CD14-positive monocyte (primary cell): ENCODE measurements around the gene RGS11. TPM values are rescaled to one million over a fixed set of nuclear protein-coding genes. Genes with fewer than 3 reads are reported as not detected.

Experiments used
- DNase-seq, 3 donors: peaks; one replicate each; pipeline ENCODE4 v3.0.0-alpha.2; 2011 to 2022
- H2AFZ ChIP-seq: 2 replicates; pipeline ENCODE4 v1.6.0; 2012; ENCODE audit warnings: mild to moderate bottlenecking, low read depth, low read length, inconsistent platforms; ENCODE audit not compliant: insufficient read depth, poor library complexity, severe bottlenecking
- H3K27ac ChIP-seq, 2 donors: 1 replicate in 1 of 2; 2 replicates in 1 of 2; pipeline ENCODE4 v1.5.1; 2012 to 2013; ENCODE audit warnings: low read length in 2 of 2, control low read depth in 1 of 2, inconsistent platforms in 1 of 2, low read depth in 1 of 2, mild to moderate bottlenecking in 1 of 2
- H3K27me3 ChIP-seq, 2 donors: one replicate each; pipeline versions ENCODE4 v1.6.0 to v1.6.1; 2011 to 2013; ENCODE audit warnings: low read length in 2 of 2; ENCODE audit not compliant: control insufficient read depth in 2 of 2, insufficient read depth in 2 of 2
- H3K36me3 ChIP-seq, 2 donors: replicated peaks in 1 of 2; 1 replicate in 1 of 2; 2 replicates in 1 of 2; pipeline versions ENCODE4 v1.5.1 to v1.6.1; 2012 to 2013; ENCODE audit warnings: low read length in 2 of 2, control low read depth in 1 of 2, inconsistent platforms in 1 of 2, mild to moderate bottlenecking in 1 of 2; ENCODE audit not compliant: insufficient read depth in 2 of 2, control insufficient read depth in 1 of 2
- H3K4me1 ChIP-seq, 2 donors: 1 replicate in 1 of 2; 2 replicates in 1 of 2; pipeline versions ENCODE4 v1.5.1 to v1.6.1; 2012 to 2013; ENCODE audit warnings: low read length in 2 of 2, control low read depth in 1 of 2, inconsistent platforms in 1 of 2, mild to moderate bottlenecking in 1 of 2, moderate library complexity in 1 of 2; ENCODE audit not compliant: insufficient read depth in 2 of 2, control insufficient read depth in 1 of 2
- H3K4me2 ChIP-seq: replicated peaks from 2 replicates; pipeline ENCODE3; 2012; ENCODE audit warnings: low read length, moderate library complexity, mild to moderate bottlenecking; ENCODE audit not compliant: poor library complexity, severe bottlenecking; ENCODE audit errors: extremely low read depth
- H3K4me3 ChIP-seq, 3 experiments: fragments of 200-600 bp in 1 of 3; sonication (generic) in 1 of 3; replicated peaks in 1 of 3; 1 replicate in 2 of 3; 2 replicates in 1 of 3; pipeline ENCODE4 v1.5.1; 2011 to 2013; ENCODE audit warnings: low read length in 3 of 3, mild to moderate bottlenecking in 3 of 3, control low read depth in 2 of 3, low read depth in 2 of 3, inconsistent platforms in 1 of 3, moderate library complexity in 1 of 3
- H3K79me2 ChIP-seq: 2 replicates; pipeline ENCODE4 v1.6.0; 2012; ENCODE audit warnings: mild to moderate bottlenecking, control low read depth, inconsistent platforms, low read length, moderate library complexity; ENCODE audit not compliant: insufficient read depth
- H3K9ac ChIP-seq: 2 replicates; pipeline ENCODE4 v1.6.0; 2017; ENCODE audit warnings: low read length, mild to moderate bottlenecking; ENCODE audit not compliant: insufficient read depth, poor library complexity, severe bottlenecking
- H3K9me3 ChIP-seq, 2 donors: replicated peaks in 1 of 2; 1 replicate in 1 of 2; 2 replicates in 1 of 2; pipeline versions ENCODE4 v1.5.1 to v1.6.1; 2012 to 2013; ENCODE audit warnings: low read length in 2 of 2, control low read depth in 1 of 2; ENCODE audit not compliant: control insufficient read depth in 1 of 2, insufficient read depth in 1 of 2
- H4K20me1 ChIP-seq: 2 replicates; pipeline ENCODE4 v1.6.0; 2012; ENCODE audit warnings: mild to moderate bottlenecking, low read length, control low read depth, moderate library complexity; ENCODE audit not compliant: insufficient read depth
- H3K27ac Mint-ChIP-seq, 7 donors: one replicate each; pipeline ENCODE4 v1.8.0; 2020; ENCODE audit warnings: mild to moderate bottlenecking in 7 of 7, mixed read lengths in 7 of 7, moderate library complexity in 6 of 7, inconsistent platforms in 2 of 7
- H3K27me3 Mint-ChIP-seq, 3 donors: one replicate each; pipeline ENCODE4 v1.8.0; 2021 to 2022; ENCODE audit warnings: low read depth in 3 of 3, mild to moderate bottlenecking in 3 of 3, mixed read lengths in 3 of 3, moderate library complexity in 3 of 3, inconsistent platforms in 1 of 3
- H3K36me3 Mint-ChIP-seq, 2 donors: one replicate each; pipeline ENCODE4 v1.8.0; 2020; ENCODE audit warnings: mixed read lengths in 2 of 2, inconsistent platforms in 1 of 2, mild to moderate bottlenecking in 1 of 2
- H3K4me1 Mint-ChIP-seq: one replicate; pipeline ENCODE4 v1.8.0; 2020; ENCODE audit warnings: mild to moderate bottlenecking, mixed read lengths
- H3K4me3 Mint-ChIP-seq, 2 donors: one replicate each; pipeline ENCODE4 v1.8.0; 2020; ENCODE audit warnings: mild to moderate bottlenecking in 2 of 2, mixed read lengths in 2 of 2, moderate library complexity in 1 of 2
- H3K9me3 Mint-ChIP-seq, 7 donors: one replicate each; pipeline ENCODE4 v1.8.0; 2020 to 2022; ENCODE audit warnings: mixed read lengths in 7 of 7, mild to moderate bottlenecking in 6 of 7, moderate library complexity in 6 of 7, inconsistent platforms in 2 of 7
- WGBS: methylation state at CpG from one replicate; pipeline ENCODE4 v1.1.5; 2013; ENCODE audit warnings: missing lambda C conversion rate; ENCODE audit not compliant: insufficient coverage; 5-methylcytosine and 5-hydroxymethylcytosine counted together
- intact Hi-C, 2 donors: fragments of 100-400 bp; cut with micrococcal nuclease; formaldehyde crosslinking; loops; one replicate each; pipeline versions ENCODE4 v1.15.0 to v1.15.1; 2023
- polyA plus RNA-seq, 3 donors: library from polyadenylated mRNA; depleted of rRNA in 1 of 3; unstranded in 2 of 3; stranded (reverse) in 1 of 3; fragments of 300-500 nt in 2 of 3; fragments of >200 nt in 1 of 3; fragmentation: Illumina TruSeq in 2 of 3; gene quantifications; 1 replicate in 2 of 3; 2 replicates in 1 of 3; pipeline ENCODE4 v1.2.3, GENCODE V29; 2012 to 2021
- TF ChIP-seq, protein P1 (sequence below): fragments of 200-600 bp; IDR thresholded peaks from one replicate; pipeline ENCODE4 v1.8.0; 2022; ENCODE audit warnings: antibody characterized with exemption, mild to moderate bottlenecking

RGS11 gene
- polyA plus RNA-seq, 3 donors: 0.07 TPM; not detected in 2

DNA sequence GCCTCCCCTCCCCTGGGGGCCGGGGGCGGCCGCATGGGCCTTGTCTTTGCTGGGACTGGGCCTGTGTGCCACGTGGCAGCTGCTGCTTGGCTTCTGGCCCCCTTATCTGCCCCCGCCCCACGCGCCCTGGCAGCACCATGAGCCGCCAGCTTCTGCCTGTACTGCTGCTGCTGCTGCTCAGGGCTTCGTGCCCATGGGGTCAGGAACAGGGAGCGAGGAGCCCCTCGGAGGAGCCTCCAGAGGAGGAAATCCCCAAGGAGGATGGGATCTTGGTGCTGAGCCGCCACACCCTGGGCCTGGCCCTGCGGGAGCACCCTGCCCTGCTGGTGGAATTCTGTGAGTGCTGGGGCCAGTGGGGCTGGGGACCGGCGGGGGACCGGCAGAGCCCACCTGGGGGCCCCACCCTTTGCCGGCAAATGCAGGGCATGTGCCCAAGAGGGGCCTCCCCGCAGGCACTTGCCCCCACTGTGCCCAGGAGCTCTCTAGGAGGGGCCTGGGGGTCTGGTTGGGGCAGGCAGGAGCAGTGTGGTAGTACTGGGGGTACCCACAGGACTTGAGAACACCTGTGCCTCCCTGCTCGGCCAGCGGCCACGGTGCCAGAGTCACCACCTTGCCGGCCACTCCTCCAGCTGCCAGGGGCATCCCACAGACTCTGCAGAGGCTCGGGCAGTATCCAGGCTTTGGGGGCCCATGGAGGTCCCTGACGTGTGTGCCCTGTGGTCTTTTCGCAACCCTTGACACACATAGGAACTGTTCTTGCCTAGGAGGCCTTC, 7.5 kb upstream of the RGS11 start, which contains the start of gene PDIA2:
PDIA2 (plus strand) TSS at position 132 of the 773 bp plus-strand sequence; CDS start at position 138, 6 bp downstream.
- Mint-ChIP-seq H3K36me3 (peaks cover 14 to 21% of the 10 kb centered on the region in 2 donors), H3K9me3 (peaks cover 0 to 22% (median 8%) of the 10 kb centered on the region in 7 donors), H3K27me3 (peaks cover 22 to 42% (median 35%) of the 10 kb centered on the region in 3 donors), H3K4me3 (no peak within 1 kb of the TSS), H3K4me1 (no peaks in the 10 kb centered on the region), H3K27ac (peak within 1 kb of the TSS in 1 of 7 donors; percentile 87)
- H3K9ac ChIP-seq: no peak within 1 kb of the TSS
- intact Hi-C loops: no loop called here
- H3K27me3 ChIP-seq: peaks cover 9 to 35% of the 10 kb centered on the region in 2 donors
- H3K4me3 ChIP-seq: no peak within 1 kb of the TSS
- no peaks in the 10 kb centered on the region for H3K79me2 ChIP-seq
- peaks cover 15 to 20% of the 10 kb centered on the region in 2 donors for H3K36me3 ChIP-seq
- TF ChIP-seq, protein P1, sequence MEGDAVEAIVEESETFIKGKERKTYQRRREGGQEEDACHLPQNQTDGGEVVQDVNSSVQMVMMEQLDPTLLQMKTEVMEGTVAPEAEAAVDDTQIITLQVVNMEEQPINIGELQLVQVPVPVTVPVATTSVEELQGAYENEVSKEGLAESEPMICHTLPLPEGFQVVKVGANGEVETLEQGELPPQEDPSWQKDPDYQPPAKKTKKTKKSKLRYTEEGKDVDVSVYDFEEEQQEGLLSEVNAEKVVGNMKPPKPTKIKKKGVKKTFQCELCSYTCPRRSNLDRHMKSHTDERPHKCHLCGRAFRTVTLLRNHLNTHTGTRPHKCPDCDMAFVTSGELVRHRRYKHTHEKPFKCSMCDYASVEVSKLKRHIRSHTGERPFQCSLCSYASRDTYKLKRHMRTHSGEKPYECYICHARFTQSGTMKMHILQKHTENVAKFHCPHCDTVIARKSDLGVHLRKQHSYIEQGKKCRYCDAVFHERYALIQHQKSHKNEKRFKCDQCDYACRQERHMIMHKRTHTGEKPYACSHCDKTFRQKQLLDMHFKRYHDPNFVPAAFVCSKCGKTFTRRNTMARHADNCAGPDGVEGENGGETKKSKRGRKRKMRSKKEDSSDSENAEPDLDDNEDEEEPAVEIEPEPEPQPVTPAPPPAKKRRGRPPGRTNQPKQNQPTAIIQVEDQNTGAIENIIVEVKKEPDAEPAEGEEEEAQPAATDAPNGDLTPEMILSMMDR: no peak
- no peaks in the 10 kb centered on the region for H3K4me1 ChIP-seq
- H4K20me1 ChIP-seq: no peaks in the 10 kb centered on the region
- WGBS: 85% methylated on average over 22 of the region's 25 CpGs
- no peak within 1 kb of the TSS for H2AFZ ChIP-seq
- no peak for DNase-seq
- no peak within 1 kb of the TSS for H3K27ac ChIP-seq
- H3K4me2 ChIP-seq: no peak within 1 kb of the TSS
- peaks cover 12 to 25% of the 10 kb centered on the region in 2 donors for H3K9me3 ChIP-seq

DNA sequence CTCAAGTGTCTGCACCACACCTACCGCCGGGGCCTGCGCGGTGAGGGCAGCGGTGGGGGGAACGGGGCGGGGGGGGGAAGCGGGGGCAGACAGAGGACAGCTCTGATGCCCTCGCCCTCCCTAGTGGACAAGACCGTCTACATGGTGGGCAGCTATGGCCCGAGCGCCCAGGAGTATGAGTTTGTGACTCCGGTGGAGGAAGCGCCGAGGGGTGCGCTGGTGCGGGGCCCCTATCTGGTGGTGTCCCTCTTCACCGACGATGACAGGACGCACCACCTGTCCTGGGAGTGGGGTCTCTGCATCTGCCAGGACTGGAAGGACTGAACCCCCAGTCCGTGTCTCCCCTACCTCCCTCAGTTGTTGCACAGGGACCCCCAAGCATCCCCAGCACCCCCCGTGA, 6.7 kb upstream of the RGS11 start:
- H3K27me3 ChIP-seq: peaks cover 9 to 35% of the 10 kb centered on the region in 2 donors
- peaks cover 12 to 13% of the 10 kb centered on the region in 2 donors for H3K36me3 ChIP-seq
- H3K9ac ChIP-seq: no peak overlapping the region
- no peaks in the 10 kb centered on the region for H3K4me1 ChIP-seq
- DNase-seq: no peak
- H4K20me1 ChIP-seq: no peaks in the 10 kb centered on the region
- no peaks in the 10 kb centered on the region for H3K79me2 ChIP-seq
- H3K27ac ChIP-seq: no peak overlapping the region
- Mint-ChIP-seq H3K4me3 (no peak overlapping the region), H3K27me3 (peaks cover 26 to 45% (median 41%) of the 10 kb centered on the region in 3 donors), H3K4me1 (no peaks in the 10 kb centered on the region), H3K36me3 (peaks cover 9 to 13% of the 10 kb centered on the region in 2 donors), H3K9me3 (peaks cover 2 to 21% (median 8%) of the 10 kb centered on the region in 7 donors), H3K27ac (no peak overlapping the region)
- TF ChIP-seq, protein P1: no peak
- H3K9me3 ChIP-seq: peaks cover 12 to 25% of the 10 kb centered on the region in 2 donors
- no peak overlapping the region for H2AFZ ChIP-seq
- intact Hi-C loops: no loop called here
- H3K4me2 ChIP-seq: no peak overlapping the region
- 96% methylated on average over 18 of the region's 22 CpGs for WGBS
- H3K4me3 ChIP-seq: no peak overlapping the region
